Measurements from ENCODE around the gene AKNA. TPM values are rescaled to one million over a fixed set of nuclear protein-coding genes. Genes with fewer than 3 reads are reported as not detected.

AKNA gene
- total RNA-seq, 1 donor from 2014 or later = 68.1 TPM

DNA sequence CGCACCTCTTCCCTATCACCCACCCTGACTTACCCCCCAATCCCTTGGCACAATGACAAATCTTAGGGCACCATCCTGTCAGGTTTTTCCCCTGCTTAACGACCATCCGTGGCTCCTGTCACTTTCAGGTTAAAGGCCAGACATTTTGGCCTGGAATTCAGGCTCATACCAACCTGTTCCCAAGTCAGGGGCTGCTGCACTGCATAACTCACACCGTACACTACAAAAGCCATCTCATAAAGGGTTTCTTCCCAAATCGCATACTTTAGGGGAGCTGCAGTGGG is 7.5 kb upstream of the AKNA start:
- no peak for DNase-seq (ENCODE audit: low spot score)

DNA sequence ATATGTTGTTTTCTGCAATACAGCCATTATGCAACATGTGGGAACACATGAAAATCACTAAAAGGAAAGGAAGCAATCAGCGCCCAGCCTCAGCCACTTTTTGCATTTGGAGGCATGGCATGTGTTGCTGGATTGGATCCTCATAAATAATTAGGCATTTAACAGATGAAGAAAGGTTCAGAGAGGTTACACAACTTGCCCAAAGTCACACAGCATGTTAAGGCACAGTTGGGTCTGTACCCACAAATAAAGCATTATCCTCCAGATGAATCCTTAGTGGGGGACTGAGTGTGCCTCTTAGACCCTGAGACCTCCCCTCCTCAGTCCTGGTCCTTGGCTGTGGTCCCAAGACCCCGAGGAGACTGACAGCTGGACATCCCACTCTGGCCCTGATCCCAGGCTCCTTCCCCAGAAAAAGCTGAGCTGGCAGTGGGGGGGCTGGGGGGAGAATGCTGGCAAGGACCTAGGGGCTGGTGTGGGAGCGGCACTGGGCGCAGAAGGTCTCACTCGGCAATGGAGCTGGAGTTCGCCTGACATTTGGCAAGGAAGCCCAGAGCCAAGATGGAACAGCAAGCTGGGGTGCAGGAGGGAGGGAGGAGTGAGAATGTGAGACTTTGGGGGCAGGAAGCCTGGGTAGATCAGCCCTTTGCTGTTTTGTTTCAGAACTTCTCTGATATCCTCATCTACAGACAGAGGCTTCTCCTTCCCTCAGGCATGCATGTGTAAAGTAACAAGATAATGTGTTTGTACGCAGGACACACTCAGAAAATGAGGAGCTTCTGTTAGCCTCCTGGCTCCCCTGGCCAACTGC is 6.9 kb upstream of the AKNA start:
- no peak for DNase-seq (ENCODE audit: low spot score)

DNA sequence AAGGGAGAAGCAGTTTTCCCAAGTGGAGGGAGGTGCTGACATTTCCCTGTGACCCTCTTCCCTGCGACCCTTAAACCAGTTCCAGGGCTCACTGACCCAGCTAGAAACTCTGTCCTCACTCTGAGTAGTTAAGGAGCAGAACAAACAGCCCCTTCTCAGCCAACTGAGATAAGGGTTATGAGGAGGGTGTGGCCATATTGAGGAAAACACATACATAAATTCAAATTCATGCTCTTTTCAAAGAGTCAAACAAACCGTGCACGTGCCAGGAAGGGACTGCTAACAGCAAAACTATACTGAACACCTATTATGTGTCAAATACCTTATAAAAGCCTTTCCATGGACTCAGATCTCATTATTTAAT is 4.9 kb upstream of the AKNA start:
- DNase-seq (ENCODE audit: low spot score) = no peak

DNA sequence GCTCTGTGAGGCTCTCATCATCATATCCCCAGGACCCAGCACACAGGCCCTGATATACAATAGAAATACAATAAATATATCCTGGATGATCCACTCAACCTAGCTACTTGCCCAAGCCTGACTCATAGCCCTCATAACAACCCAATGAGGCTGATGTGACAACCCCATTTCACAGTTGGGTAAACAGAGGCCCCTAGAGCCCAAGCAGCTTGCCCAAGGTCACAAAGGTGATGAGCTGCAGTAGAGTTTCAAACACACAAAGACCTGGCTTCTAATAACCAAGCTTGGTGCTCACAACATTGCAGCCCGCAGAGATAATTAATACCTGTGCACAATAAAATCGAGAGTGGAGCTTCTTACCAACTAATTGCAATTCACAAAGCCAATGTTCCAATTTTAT is 3.2 kb upstream of the AKNA start:
- no peak for DNase-seq (ENCODE audit: low spot score)

DNA sequence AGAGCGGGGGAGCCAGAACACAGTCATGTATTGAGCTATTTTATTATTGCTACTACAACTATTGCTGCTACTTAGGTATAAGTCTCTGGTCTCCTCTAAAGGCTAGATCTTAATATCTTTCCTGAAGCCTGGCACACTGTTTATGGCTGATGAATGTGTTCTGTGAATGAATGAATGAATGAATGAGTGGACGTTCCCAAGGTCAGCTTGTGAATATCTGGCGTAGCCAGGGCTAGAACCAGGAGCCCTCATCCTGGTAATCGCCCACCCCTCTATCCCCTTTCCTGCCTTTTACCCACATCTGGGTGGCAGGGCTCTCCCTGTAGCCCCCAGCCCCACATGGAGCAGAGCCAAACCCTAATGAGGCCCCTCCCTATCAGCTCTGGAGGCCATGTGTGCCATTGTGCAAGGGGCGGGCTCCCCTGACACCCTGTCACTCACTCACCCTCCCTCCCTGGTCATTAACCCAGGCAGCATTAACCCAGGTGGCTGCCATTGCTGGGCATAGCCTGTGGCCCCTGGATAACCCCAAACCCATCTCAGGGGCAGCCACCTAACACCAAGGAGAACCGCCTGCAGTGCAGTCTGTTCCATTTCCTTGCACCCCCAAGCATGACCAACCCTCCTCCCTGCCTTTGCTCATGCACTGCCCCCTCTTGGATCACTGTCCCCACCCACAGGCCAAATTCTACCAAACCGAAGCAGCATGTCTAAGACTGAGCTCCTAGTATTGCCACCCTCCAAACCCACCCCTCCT is 2.0 kb upstream of the AKNA start:
- no peak for DNase-seq (ENCODE audit: low spot score)

DNA sequence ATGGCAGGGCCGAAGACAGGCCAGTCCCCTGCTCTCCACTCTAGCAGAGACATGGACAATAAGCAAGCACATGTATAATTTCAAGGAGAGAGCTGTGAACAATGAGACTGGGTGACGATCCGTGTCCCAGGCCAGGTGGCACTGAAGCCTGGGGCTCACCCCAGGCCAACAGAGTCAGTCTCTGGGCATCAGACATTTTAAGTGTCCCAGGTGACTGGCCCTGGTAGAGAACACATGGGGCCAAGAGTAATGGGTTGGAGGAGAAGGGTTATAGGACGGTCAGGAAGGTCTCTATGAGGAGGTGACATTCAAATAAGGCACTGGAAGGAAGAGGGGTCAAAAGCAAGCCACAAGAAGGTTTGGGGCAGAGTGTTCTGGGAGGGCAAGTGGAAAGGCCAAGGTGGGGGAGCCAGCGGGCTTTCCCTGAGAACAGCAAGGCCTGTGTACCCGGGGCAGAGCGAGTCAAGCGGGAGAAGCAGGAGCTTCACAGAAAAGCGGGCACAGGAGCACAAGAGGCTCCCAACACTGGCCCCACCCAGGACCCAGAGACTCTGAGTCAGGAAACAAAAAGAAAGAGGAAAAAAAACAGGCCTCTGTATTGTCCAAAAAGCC is 1.1 kb upstream of the AKNA start:
- no peak for DNase-seq (ENCODE audit: low spot score)

DNA sequence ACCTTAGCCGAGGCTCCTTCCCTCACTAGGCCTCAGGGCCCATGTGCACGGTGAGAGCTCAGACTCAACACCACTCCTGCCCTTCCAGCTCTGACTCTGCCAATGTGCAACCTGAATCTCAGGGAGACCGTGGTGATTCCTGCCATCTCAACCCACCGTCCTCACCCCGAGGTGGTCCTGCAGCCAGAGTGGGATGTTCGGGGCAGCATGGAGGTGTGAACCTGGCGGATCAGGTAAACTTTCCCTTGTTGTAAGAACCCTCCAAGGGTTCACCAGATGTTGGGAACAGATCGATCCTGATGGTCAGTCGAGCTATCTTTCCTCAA is 538 bp upstream of the AKNA start:
- no peak for DNase-seq (ENCODE audit: low spot score)

DNA sequence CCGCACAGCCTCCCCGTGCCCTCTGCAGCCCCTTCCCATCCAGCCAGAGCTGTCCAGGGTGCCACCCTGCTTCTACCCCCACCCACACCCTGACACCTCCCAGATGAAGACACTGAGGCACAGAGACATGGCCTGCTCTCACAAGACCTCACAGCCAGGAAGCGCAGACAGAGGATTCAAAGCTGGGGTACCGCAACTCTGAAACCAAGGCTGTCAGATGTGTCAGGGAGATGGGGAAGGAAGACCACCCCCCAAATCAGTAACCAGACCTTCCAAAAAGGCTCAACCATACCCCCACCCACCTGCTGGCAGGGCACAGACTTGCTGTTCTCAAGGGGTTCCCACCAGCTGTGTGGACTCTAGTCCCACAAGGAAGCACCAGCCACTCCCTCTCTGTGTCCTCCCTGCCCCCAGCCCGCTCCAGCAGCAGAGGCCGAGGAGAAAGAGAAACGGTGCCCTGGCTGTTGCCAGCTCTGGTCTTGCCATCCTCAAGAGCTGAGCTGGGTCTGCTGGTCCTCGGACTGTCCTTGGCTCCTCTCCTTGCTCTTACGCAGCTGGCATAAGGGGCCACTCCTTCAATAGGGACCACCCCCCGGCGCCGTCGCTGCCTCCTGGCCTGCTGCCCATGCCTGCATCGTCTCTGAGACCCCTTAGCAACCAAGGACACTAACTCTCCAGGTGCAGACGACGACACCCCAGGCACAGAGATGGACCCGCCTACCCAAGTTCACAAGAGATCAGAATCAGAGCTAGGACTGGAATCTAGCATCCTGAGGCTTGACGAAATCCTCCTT is 699 bp downstream of the AKNA start:
- no peak for DNase-seq (ENCODE audit: low spot score)

DNA sequence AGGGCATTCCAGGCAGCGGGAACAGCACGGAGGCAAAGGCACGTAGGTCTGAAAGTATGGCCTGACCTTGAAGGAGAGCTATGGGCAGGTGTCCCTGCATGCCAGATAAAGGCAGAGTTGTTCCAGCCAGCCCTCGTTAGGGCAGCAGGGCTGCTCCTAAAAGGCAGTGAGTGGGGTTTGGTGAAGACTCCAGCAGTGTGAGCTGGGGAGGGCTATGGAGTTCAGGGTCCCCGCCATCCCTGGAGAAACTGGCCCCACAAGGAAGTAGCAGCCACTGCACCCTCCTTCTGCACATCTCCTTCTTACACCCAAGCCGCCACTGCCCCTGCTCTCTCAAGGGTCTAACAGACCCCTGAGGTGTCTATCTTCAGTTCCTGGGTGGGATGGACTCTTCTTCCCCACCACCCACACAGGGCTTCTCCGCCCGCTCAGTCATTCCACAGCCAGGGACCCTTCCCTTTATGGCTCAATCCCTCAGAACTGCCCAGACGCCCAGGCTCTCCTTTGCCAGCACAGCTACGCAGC is 1.4 kb downstream of the AKNA start:
- no peak for DNase-seq (ENCODE audit: low spot score)

DNA sequence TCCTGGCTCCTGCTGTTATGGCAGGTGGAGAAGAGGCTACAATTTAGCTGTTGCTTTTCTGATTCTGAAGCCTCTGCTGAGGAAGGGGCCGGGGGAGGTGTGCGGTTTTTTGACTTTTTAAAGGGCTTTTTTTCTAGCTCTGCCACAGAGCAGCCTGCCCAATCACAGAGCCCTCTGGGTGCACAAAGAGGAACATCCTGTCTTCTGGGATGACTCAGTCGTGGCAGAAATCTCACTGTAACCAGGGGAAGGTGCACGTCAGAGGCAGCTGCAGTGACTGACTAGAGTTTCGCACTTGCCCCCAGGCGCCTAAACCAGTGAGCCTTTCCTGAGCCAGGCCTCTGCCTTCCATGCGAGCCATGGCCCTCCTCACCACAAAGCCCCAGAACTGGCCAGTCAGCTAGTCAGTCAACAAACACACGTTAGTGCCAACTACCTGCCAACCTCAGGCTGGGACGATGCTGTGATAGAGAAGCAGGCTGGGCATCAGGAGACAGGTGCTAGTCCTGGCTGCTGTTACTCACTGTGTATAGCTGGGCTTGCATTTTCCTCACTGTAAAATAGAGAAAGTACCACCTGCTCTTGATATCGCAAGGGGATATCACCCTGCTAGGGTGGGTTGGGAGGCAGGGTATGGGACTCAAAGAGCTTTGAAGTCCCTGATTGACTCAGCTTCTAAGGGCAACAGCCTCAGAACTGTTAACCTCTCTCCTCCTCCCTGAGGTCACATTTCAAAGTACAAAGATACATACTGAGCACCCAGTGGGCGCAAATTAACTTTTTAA is 2.2 kb downstream of the AKNA start:
- peak; percentile 85 for DNase-seq (ENCODE audit: low spot score)

DNA sequence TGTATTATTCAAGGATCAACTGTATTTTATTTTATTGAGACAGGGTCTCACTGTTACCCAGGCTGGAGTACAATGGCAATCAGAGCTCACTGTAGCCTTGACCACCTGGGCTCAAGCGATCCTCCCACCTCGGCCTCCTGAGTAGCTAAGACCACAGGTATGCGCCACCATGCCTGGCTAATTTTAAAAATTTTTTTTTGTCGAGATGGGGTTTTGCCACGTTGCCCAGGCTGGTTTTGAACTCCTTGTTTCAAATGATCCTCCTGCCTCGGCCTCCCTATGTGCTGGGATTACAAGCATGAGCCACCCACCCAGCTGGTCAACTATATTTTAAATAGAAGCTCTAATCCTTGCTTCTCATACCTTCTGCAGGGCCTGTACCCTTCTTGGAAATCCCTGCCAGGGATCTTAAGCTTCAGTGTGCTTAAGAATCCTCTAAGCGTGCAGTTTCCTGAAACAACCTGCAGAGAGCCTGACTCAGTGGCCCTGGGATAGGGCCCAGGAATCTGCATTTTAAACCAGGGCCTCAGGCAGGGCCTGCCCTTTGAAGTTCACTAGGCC is 2.9 kb downstream of the AKNA start:
- DNase-seq (ENCODE audit: low spot score) = no peak

DNA sequence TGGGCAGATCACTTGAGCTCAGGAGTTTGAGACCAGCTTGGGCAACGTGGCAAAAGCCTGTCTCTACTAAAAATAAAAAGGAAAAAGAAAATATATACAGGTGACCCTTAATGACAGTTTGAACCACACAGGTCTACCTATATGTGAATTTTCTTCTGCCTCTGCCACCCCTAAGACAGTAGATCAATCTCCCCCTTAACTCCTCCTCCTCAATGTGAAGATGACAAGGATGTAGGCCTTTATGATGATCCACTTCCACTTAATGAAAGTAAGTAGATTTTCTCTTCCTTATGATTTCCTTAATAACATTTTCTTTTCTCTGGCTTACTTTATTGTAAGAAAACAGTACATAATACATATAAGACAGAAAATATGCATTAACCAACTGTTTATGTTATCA is 3.4 kb downstream of the AKNA start:
- DNase-seq (ENCODE audit: low spot score) = no peak

DNA sequence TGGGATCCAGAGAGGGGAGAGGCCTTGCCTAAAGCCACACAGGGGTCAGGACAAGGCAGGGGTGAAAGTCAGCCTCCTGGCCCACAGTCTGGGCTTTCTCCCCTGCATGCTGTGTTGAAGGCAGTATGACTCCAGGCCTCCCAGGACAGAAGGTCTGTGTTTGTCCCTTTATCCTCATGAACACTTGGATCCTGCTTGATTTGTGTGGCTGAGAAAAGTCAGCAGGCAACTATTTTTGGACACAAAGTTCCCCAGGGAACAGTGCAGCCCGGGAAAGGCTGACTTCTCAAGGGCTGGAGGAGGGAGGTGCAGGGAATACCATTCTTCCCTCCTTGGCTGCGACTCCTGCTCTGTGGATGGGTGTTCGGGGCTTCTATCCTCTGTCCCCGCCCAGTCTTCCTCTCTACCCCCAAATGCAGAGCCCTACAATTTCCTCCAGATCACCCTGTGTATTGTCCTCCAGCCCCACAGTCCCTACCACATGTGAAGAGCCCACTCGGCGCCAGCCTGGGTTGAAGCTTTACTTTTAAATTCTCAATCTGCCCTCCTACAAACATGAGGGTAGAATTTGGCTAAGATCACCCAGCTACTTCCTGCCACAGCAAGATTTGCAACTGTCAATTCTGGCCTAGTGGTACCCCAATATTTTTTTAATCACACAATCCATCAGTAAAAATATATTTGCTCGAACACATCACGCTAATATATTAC is 4.1 kb downstream of the AKNA start:
- no peak for DNase-seq (ENCODE audit: low spot score)

DNA sequence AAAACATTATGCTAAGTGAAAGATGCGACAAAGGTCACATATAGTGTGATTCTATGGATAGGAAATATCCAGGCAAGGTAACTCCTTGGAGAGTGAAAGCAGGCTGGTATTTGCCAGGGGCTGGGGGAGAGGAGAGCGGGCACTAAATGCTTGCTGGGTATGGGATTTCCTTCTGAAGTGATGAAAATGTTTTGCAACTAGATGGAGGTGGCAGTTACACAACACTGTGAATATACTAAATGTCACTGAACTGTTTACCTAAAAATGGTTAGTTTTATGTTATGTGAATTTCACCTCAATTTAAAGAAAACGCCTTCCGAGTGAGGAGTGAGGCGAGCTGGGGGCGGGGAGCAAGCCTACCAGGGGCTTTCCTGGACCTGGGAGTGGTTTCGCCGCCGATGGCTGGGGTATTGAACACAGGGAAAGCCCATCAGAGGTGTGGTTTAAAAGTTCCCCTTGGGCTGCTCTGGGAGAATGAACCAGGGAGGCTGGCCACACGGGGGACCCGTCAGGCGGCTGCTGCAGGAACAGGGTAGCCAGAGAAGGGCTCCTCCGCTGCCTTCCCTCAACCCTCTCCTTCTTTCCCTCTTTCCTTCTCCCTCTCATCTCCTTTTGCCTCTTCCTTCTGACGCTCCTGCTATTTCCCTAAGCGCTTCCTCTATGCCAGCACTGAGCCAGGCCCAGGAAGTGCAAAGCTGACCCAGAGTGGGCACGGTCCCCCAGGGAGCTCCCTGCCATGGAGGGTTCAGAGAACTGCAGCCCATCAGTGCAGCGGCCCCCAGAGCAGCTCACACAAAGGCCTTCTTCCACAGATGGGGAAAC is 4.9 kb downstream of the AKNA start:
- no peak for DNase-seq (ENCODE audit: low spot score)

DNA sequence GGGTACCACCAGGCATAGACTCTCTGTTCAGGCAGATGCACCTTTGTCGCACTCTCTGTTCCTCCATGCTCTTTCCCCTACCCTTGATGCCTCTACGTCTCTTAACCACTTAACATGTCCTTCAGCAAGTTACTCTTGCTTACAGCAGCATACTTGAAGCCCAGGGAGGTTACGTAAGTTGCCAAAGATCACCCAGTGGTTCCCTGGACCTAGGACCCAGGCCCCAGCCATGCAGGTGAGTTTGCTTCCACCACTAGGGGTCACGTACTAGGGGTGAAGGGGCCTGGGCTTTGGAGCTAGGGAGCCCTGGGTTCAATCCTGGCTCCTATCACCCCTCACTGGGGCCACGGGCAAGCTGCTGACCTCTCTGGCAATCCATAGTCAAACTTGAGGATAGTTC is 8.9 kb downstream of the AKNA start:
- no peak for DNase-seq (ENCODE audit: low spot score)

DNA sequence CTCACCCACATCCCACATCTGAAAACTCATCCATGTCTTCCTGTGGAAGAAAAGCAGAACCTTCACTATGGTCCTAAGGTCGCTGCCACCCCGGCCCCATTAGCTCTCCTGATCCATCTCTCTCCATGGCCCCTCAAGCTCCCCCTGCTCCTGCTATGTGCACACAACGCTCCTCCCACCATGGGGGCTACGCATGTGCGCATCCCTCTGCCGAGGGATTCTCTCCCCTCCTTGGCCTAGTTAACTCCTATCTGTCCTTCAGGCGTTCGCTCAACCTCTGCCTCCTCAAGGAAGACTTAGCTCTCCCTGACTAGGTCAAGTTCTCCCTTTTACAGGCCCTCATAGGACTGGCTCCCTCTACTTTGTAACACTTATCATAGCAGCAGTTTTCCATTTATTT is 9.8 kb downstream of the AKNA start:
- DNase-seq (ENCODE audit: low spot score) = no peak

DNA sequence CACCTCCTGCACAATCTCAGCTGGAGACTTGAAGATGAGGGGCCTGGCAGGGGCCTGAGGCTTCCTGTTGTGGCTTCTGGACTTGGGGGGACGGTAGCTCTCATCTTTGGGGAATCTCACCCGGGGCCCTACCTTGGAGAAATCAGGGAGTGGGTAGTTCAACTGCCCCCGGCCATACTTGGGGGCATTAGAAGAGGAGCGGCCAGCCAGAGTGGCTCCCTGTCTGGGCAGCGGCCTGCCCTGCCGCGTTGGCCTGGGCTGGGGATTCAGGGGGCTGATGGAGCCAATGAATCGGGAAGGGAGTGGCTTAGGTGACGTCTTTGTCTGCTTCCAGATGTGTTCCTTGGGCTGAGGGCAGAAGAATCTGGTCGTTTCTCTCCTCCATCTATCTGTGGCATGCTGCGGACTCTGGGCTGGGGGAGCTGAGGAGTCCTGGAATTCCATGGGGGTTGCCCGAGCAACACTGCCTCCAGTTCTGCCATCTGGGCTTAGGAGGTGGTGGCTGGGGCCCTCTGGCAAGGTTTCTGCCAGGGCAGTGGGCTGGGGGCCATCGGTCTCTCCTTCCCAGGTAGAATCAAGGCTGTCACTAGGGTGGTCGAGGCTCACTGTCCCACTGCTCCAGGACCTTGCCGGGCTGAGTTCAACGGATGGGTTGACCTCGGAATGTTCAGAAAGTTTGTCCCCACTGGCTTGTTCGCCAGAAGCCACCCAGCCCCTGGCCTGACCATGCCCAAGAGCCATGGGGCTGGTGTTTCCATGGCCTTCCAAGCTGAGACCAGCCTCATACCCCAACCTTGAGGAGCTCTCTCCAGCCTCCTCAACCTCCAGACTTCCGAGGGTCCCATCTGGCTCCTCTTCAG is 11.0 kb downstream of the AKNA start:
- no peak for DNase-seq (ENCODE audit: low spot score)

DNA sequence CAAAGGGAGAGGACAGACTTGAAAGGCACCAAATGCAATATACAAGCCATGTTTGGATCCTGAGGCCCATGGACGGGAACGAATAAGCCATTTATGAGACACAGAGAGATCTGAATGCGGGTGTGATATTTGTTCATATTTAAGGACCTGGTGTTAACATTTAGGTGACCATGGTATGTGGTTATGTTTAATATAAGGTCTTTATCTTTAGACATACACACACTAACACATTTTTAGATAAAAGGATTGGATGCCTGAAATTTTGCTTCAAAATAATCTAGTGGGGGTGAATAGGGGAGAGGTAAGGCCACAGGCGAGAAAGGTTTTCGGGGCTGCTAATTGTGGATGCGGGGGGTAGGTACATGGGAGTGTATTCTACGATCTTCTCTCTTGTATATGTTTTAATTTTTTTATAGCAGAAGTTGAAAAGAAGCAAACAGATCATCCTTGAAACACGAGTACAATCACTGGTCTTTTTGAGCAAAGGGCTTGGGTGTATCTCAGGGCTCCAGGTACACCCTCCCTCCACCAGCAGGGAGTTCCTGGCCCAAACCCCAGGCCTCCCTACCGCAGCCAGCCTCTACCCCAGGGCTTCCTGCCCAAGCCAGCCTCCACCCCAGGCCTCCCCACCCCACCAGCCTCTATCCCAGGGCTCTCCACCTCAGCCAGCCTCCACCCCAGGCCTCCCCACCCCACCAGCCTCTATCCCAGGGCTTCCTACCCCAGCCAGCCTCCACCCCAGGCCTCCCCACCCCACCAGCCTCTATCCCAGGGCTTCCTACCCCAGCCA is 12.2 kb downstream of the AKNA start:
- no peak for DNase-seq (ENCODE audit: low spot score)
